ENCODE data around the gene COG5.

- TF ChIP-seq CTCF (IDR thresholded peaks at IDR 0.05): no peak
- no peak for TF ChIP-seq POLR2A (IDR thresholded peaks at IDR 0.05)
Measured at GRCh38 chr7:107596881-107597581, 33.3 kb upstream of the COG5 start.

All from heart left ventricle (tissue), 13 donors.